Type B pancreatic cell (in vitro differentiated cells): ENCODE measurements around the gene CRACR2A. TPM values are rescaled to one million over a fixed set of nuclear protein-coding genes. Genes with fewer than 3 reads are reported as not detected.

Source experiments
- DNase-seq: peaks from one replicate; pipeline ENCODE4 v3.0.0; 2021; ENCODE audit warnings: mixed read lengths; ENCODE audit not compliant: unreplicated experiment; ENCODE audit errors: extremely low spot score
- H3K27ac Mint-ChIP-seq: 2 replicates; pipeline ENCODE4 v1.8.0; 2021; ENCODE audit warnings: mild to moderate bottlenecking, mixed read lengths
- H3K27me3 Mint-ChIP-seq: 2 replicates; pipeline ENCODE4 v1.8.0; 2021; ENCODE audit warnings: mixed read lengths
- H3K36me3 Mint-ChIP-seq: 2 replicates; pipeline ENCODE4 v1.8.0; 2021; ENCODE audit warnings: mixed read lengths
- H3K4me1 Mint-ChIP-seq: one replicate; pipeline ENCODE4 v1.8.0; 2021; ENCODE audit warnings: mixed read lengths; ENCODE audit not compliant: unreplicated experiment
- H3K4me3 Mint-ChIP-seq: 2 replicates; pipeline ENCODE4 v1.8.0; 2021; ENCODE audit warnings: mild to moderate bottlenecking, mixed read lengths
- H3K9me3 Mint-ChIP-seq: 2 replicates; pipeline ENCODE4 v1.8.0; 2021; ENCODE audit warnings: mixed read lengths
- total RNA-seq: library from RNA; stranded (reverse); gene quantifications from 2 replicates; pipeline ENCODE4 v1.2.1, GENCODE V29; 2021; ENCODE audit warnings: low replicate concordance
- TF ChIP-seq, protein P1 (sequence below): fragments of 200-600 bp; sonication (generic); conservative IDR thresholded peaks from 2 replicates; pipeline ENCODE4 v1.5.0; 2021; ENCODE audit warnings: antibody characterized with exemption, mild to moderate bottlenecking

Gene CRACR2A
- total RNA-seq, 1 donor from 2014 or later = 1.9 TPM

DNA sequence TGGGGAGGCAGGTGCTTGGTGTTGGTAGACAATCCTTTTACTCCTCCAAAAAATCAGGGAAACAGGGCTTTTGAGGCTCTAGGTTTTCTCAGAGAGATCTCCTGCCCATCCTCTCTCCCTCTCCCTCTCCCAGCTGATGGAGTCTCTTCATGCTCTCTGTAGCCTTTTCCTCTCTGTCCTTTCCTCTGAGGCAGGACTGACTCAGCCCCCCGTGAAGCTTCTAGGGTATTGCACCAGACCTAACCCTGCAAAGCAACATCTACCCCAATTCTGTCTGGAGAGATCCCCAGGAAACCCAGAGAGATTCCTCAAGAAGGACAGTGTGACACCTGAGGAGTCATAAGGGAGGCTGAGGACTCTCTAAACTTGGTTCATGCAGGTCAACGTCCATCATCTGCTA lies 66.4 kb downstream of the CRACR2A start:
- no peaks in the 10 kb centered on the region for H3K4me1 Mint-ChIP-seq
- DNase-seq = no peak
- H3K27me3 Mint-ChIP-seq = peaks cover 64% of the 10 kb centered on the region
- H3K27ac Mint-ChIP-seq = no peak overlapping the region
- TF ChIP-seq, protein P1, sequence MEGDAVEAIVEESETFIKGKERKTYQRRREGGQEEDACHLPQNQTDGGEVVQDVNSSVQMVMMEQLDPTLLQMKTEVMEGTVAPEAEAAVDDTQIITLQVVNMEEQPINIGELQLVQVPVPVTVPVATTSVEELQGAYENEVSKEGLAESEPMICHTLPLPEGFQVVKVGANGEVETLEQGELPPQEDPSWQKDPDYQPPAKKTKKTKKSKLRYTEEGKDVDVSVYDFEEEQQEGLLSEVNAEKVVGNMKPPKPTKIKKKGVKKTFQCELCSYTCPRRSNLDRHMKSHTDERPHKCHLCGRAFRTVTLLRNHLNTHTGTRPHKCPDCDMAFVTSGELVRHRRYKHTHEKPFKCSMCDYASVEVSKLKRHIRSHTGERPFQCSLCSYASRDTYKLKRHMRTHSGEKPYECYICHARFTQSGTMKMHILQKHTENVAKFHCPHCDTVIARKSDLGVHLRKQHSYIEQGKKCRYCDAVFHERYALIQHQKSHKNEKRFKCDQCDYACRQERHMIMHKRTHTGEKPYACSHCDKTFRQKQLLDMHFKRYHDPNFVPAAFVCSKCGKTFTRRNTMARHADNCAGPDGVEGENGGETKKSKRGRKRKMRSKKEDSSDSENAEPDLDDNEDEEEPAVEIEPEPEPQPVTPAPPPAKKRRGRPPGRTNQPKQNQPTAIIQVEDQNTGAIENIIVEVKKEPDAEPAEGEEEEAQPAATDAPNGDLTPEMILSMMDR = no peak
- no peak overlapping the region for H3K4me3 Mint-ChIP-seq
- H3K9me3 Mint-ChIP-seq = peaks cover 12% of the 10 kb centered on the region
- peaks cover 4% of the 10 kb centered on the region for H3K36me3 Mint-ChIP-seq

DNA sequence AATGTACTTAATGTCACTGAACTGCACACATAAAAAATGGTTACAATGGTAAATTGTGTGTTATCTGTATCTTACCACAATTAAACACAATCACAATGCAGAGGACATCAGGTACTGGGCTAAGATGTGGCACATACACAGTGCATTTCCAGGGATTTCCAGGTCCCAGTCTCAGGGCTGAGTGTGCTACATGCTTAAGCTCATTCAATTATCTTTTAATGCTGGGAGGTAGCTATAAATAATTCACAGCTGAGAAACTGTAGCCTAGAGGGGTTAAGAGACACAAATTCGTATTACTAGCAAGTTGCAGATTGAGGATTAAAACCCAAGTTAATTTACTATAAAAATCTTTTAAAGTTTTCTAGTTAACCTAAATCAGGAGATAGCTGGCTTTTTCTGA lies 67.1 kb downstream of the CRACR2A start:
- DNase-seq = no peak
- TF ChIP-seq, protein P1 = no peak

DNA sequence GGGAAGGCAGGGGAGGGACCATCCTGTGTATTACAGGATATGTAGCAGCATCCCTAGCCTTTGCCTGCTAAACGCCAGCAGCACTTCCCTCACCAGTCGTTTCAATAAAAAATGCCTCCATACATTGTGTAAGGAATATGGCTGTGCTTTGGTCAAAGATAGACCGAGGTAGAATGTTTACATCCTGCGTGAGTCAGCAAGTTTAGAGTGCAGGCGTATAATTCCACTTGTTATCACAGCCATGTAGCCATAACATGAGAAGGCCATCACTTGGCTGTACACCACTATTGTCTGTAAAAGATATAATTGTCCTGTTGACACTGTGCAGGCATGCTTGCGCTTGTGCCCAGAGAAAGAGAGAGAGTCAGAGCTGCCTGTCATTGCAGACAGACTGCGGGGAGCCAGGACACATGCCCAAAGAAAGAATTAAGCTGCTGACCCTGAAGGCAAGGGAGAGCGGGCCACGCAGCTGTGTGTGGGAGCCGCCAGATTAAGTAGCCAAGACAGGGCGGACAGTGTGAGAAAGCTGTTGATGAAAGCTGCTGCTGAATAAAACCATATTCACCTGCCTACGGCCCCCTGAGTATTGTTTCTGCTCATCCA lies 68.4 kb downstream of the CRACR2A start:
- Mint-ChIP-seq H3K36me3 (peaks cover under 1% of the 10 kb centered on the region), H3K27me3 (peaks cover 51% of the 10 kb centered on the region), H3K4me1 (no peaks in the 10 kb centered on the region), H3K4me3 (no peak overlapping the region), H3K27ac (no peak overlapping the region), H3K9me3 (peaks cover 6% of the 10 kb centered on the region)
- DNase-seq = no peak
- TF ChIP-seq, protein P1 = no peak

More for the DNA sequence above, 67.1 kb downstream of the CRACR2A start:
- Mint-ChIP-seq H3K9me3 (peaks cover 12% of the 10 kb centered on the region), H3K27me3 (peaks cover 62% of the 10 kb centered on the region), H3K4me1 (no peaks in the 10 kb centered on the region), H3K27ac (no peak overlapping the region), H3K4me3 (no peak overlapping the region), H3K36me3 (peaks cover 4% of the 10 kb centered on the region)

DNA sequence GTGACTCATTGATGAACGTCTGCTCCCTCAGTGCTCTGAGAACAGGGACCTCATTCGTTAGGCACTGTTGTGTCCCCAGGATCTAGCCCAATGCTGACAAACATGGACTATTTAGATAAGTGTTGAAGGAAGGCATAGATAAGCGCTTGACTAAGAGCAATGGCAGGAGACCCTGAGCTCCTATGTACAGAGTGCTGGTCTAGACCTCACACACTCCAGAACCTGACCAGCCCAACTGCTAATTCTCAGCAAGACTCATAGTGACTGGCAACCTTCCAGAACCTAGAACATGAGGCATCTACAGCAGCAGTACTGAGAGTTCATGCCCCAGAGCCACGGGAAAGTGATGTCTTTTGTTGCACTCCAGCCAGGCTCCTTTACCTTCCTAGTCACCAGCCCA lies 69.2 kb downstream of the CRACR2A start:
- Mint-ChIP-seq H3K4me3 (no peak overlapping the region), H3K36me3 (peaks cover 4% of the 10 kb centered on the region), H3K27me3 (peaks cover 47% of the 10 kb centered on the region), H3K27ac (no peak overlapping the region), H3K9me3 (peaks cover 2% of the 10 kb centered on the region), H3K4me1 (no peaks in the 10 kb centered on the region)
- TF ChIP-seq, protein P1 = no peak
- DNase-seq = no peak

DNA sequence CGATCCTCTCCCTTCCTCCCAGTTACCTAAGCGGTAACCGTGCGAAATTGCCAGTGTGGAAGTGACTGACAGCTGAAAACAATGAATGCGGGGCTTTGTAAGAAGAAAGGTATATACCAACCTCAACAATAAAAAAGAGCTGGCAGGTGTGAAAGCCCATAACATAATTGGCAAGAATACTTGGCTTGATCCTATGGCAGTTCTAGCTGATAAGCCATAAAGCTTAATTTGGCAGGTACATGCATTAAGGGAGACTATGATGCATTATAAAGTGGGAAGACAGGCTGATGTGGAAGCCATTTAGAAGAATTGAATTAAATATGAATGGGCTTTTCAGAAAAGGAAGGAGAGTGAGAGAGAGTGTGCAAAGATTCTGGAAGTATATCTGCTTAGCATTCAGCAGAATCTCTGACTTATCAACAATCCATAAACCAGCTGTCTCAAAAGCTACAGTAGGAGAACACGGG lies 71.3 kb downstream of the CRACR2A start:
- Mint-ChIP-seq H3K9me3 (no peaks in the 10 kb centered on the region), H3K27me3 (peaks cover 35% of the 10 kb centered on the region), H3K27ac (no peak overlapping the region)

More for the DNA sequence above, 71.3 kb downstream of the CRACR2A start:
- Mint-ChIP-seq H3K4me3 (no peak overlapping the region), H3K4me1 (no peaks in the 10 kb centered on the region), H3K36me3 (peaks cover 4% of the 10 kb centered on the region)
- TF ChIP-seq, protein P1 = no peak
- no peak for DNase-seq
